ENCODE results near the gene ASCL5.

The ASCL5 gene

DNA sequence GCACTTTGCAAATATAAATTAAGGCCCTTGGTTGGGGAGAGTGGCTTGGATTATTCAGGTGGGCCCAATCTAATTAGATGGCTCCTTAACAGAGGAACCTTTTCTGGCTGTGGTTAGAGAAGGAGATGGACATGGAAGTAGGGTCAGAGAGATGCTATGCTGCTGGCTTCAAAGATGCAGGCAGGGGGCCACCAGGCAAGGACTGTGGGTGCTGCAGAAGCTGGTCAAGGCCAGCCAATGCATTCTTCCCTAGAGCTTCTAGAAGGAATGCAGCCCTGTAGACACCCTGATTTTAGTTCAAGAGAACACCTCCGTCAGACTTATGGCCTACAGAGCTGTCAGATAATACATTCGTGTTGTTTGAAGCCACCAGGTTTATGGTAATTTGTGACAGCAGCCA is 31.0 kb upstream of the ASCL5 start:
- Histone ChIP-seq H3K4me2 (ENCODE audit: insufficient read depth, low read length) (no peak overlapping the region), H3K4me1 (ENCODE audit: insufficient read depth, low read length) (peaks cover 15% of the 10 kb centered on the region), H4K20me1 (ENCODE audit: insufficient read depth, low read length) (no peaks in the 10 kb centered on the region), H3K4me3 (ENCODE audit: low read depth in 1 of 2, low read length in 2 of 2) (no peak overlapping the region), H3K9me3 (ENCODE audit: insufficient read depth, low read length, severe bottlenecking) (no peaks in the 10 kb centered on the region), H3K27me3 (ENCODE audit: insufficient read depth, low read length, poor library complexity) (peaks cover 4% of the 10 kb centered on the region), H3K27ac (ENCODE audit: low read length) (no peak overlapping the region), H2AFZ (ENCODE audit: low read depth, low read length) (no peak overlapping the region), H3K79me2 (ENCODE audit: insufficient read depth, low read length) (peaks cover 7% of the 10 kb centered on the region), H3K9ac (ENCODE audit: low read depth, low read length) (no peak overlapping the region), H3K36me3 (ENCODE audit: insufficient read depth, low read length) (no peaks in the 10 kb centered on the region)
- ATAC-seq (ENCODE audit: insufficient read depth, low read depth) (no peak), DNase-seq (no peak)
- TF ChIP-seq, protein P1, sequence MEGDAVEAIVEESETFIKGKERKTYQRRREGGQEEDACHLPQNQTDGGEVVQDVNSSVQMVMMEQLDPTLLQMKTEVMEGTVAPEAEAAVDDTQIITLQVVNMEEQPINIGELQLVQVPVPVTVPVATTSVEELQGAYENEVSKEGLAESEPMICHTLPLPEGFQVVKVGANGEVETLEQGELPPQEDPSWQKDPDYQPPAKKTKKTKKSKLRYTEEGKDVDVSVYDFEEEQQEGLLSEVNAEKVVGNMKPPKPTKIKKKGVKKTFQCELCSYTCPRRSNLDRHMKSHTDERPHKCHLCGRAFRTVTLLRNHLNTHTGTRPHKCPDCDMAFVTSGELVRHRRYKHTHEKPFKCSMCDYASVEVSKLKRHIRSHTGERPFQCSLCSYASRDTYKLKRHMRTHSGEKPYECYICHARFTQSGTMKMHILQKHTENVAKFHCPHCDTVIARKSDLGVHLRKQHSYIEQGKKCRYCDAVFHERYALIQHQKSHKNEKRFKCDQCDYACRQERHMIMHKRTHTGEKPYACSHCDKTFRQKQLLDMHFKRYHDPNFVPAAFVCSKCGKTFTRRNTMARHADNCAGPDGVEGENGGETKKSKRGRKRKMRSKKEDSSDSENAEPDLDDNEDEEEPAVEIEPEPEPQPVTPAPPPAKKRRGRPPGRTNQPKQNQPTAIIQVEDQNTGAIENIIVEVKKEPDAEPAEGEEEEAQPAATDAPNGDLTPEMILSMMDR (IDR thresholded peaks at IDR 0.05; ENCODE audit: borderline replicate concordance, extremely low read depth, low read length, poor library complexity, severe bottlenecking): no peak
- no peak for TF ChIP-seq EZH2 (IDR thresholded peaks at IDR 0.05; ENCODE audit: borderline replicate concordance, low read depth, low read length, severe bottlenecking)

GRCh38 chr1:201156819-201157218 is 29.8 kb upstream of the ASCL5 start:
- no peak for ATAC-seq (ENCODE audit: insufficient read depth, low read depth)
- Histone ChIP-seq H3K36me3 (ENCODE audit: insufficient read depth, low read length) (peaks cover 4% of the 10 kb centered on the region), H3K79me2 (ENCODE audit: insufficient read depth, low read length) (peaks cover 7% of the 10 kb centered on the region), H3K4me2 (ENCODE audit: insufficient read depth, low read length) (no peak overlapping the region), H2AFZ (ENCODE audit: low read depth, low read length) (no peak overlapping the region), H3K9ac (ENCODE audit: low read depth, low read length) (no peak overlapping the region), H3K4me1 (ENCODE audit: insufficient read depth, low read length) (peaks cover 22% of the 10 kb centered on the region), H3K9me3 (ENCODE audit: insufficient read depth, low read length, severe bottlenecking) (no peaks in the 10 kb centered on the region), H3K27me3 (ENCODE audit: insufficient read depth, low read length, poor library complexity) (peaks cover 4% of the 10 kb centered on the region), H3K4me3 (ENCODE audit: low read depth in 1 of 2, low read length in 2 of 2) (no peak overlapping the region), H4K20me1 (ENCODE audit: insufficient read depth, low read length) (no peaks in the 10 kb centered on the region), H3K27ac (ENCODE audit: low read length) (no peak overlapping the region)
- no peak for DNase-seq
- no peak for TF ChIP-seq EZH2 (IDR thresholded peaks at IDR 0.05; ENCODE audit: borderline replicate concordance, low read depth, low read length, severe bottlenecking)
- TF ChIP-seq, protein P1 (IDR thresholded peaks at IDR 0.05; ENCODE audit: borderline replicate concordance, extremely low read depth, low read length, poor library complexity, severe bottlenecking): no peak

DNA sequence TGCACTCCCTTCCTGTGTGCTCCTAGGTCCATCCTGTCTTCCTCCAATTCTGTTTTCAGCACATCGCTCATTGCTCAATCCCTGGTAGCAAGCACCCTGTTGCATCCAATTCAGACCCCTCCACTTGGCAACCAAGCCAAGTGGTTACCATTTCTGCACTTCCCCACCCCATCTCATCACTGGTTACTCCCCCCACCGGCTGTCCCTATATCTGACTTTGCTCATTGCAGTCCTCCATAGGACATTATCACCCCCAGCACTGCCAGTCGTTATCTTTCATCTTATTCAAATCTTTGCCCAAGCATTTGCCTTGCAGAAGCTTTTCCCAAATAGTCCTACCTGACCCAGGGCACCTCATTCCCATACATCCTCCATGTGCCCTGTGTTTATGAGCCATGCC is 29.4 kb upstream of the ASCL5 start:
- H3K9ac ChIP-seq (ENCODE audit: low read depth, low read length): no peak overlapping the region
- H4K20me1 ChIP-seq (ENCODE audit: insufficient read depth, low read length): no peaks in the 10 kb centered on the region
- H3K4me3 ChIP-seq (ENCODE audit: low read depth in 1 of 2, low read length in 2 of 2): no peak overlapping the region
- H3K79me2 ChIP-seq (ENCODE audit: insufficient read depth, low read length): peaks cover 7% of the 10 kb centered on the region
- TF ChIP-seq, protein P1 (IDR thresholded peaks at IDR 0.05; ENCODE audit: borderline replicate concordance, extremely low read depth, low read length, poor library complexity, severe bottlenecking): no peak
- TF ChIP-seq EZH2 (IDR thresholded peaks at IDR 0.05; ENCODE audit: borderline replicate concordance, low read depth, low read length, severe bottlenecking): no peak
- no peak overlapping the region for H2AFZ ChIP-seq (ENCODE audit: low read depth, low read length)
- DNase-seq (no peak), ATAC-seq (ENCODE audit: insufficient read depth, low read depth) (no peak)
- H3K4me1 ChIP-seq (ENCODE audit: insufficient read depth, low read length): peaks cover 22% of the 10 kb centered on the region
- H3K27ac ChIP-seq (ENCODE audit: low read length): no peak overlapping the region
- H3K9me3 ChIP-seq (ENCODE audit: insufficient read depth, low read length, severe bottlenecking): no peaks in the 10 kb centered on the region
- peaks cover 4% of the 10 kb centered on the region for H3K27me3 ChIP-seq (ENCODE audit: insufficient read depth, low read length, poor library complexity)
- no peak overlapping the region for H3K4me2 ChIP-seq (ENCODE audit: insufficient read depth, low read length)
- H3K36me3 ChIP-seq (ENCODE audit: insufficient read depth, low read length): peaks cover 9% of the 10 kb centered on the region

DNA sequence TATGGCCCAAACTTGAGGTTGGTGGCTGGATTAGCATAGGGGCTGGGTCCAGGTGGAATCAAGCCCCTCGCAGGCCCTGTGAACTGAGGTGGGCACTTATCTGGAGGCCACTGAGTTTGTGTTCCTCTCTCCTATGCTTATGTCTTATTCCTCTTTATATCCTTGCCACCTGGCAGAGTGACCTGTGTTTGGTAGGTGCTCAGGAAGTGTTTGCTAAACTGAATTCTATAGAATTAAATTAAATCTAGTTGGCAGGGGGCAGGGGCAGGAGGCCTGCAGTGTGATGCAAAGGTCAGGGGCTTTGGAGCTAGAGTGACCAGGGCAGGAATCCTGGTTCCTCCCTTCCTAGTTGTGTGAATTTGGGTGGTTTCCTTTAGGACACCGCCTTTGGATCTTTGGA is 28.4 kb upstream of the ASCL5 start:
- Histone ChIP-seq H3K27ac (ENCODE audit: low read length) (no peak overlapping the region), H3K79me2 (ENCODE audit: insufficient read depth, low read length) (peaks cover 7% of the 10 kb centered on the region), H2AFZ (ENCODE audit: low read depth, low read length) (no peak overlapping the region), H3K4me1 (ENCODE audit: insufficient read depth, low read length) (peaks cover 22% of the 10 kb centered on the region), H3K36me3 (ENCODE audit: insufficient read depth, low read length) (peaks cover 19% of the 10 kb centered on the region), H3K4me3 (ENCODE audit: low read depth in 1 of 2, low read length in 2 of 2) (no peak overlapping the region), H3K4me2 (ENCODE audit: insufficient read depth, low read length) (no peak overlapping the region), H3K9me3 (ENCODE audit: insufficient read depth, low read length, severe bottlenecking) (no peaks in the 10 kb centered on the region), H3K9ac (ENCODE audit: low read depth, low read length) (no peak overlapping the region), H3K27me3 (ENCODE audit: insufficient read depth, low read length, poor library complexity) (peaks cover 4% of the 10 kb centered on the region), H4K20me1 (ENCODE audit: insufficient read depth, low read length) (no peaks in the 10 kb centered on the region)
- DNase-seq (no peak), ATAC-seq (ENCODE audit: insufficient read depth, low read depth) (no peak)
- TF ChIP-seq EZH2 (IDR thresholded peaks at IDR 0.05; ENCODE audit: borderline replicate concordance, low read depth, low read length, severe bottlenecking): no peak
- TF ChIP-seq, protein P1 (IDR thresholded peaks at IDR 0.05; ENCODE audit: borderline replicate concordance, extremely low read depth, low read length, poor library complexity, severe bottlenecking): no peak

Data from DND-41 (cell line).